ENCODE data around the gene KCNIP1. TPM values are rescaled to one million over a fixed set of nuclear protein-coding genes. Genes with fewer than 3 reads are reported as not detected.

KCNIP1 gene
- total and polyA plus RNA-seq, 2 of the 13 experiments (the other 11 are each of a cell fraction or from before 2014, with no cell fraction given), result not detected

GRCh38 chr5:170743876-170744212 lies 240.0 kb downstream of the KCNIP1 start:
- DNase-seq (ENCODE audit: low spot score) (no peak), ATAC-seq (no peak; the same call in 2 of the 3 replicates), FAIRE-seq (no peak)
- no TSS peak for BruUV-seq (replicated peaks)
- POLR2A ChIA-PET, result no interaction called here
- Histone ChIP-seq H3K4me3 (replicated peaks in 1 of 3; ENCODE audit: insufficient read depth in 1 of 3, low read depth in 2 of 3, low read length in 3 of 3) (no peak overlapping the region), H3K4me2 (ENCODE audit: low read depth, low read length) (no peak overlapping the region), H3K36me3 (replicated peaks in 1 of 2; ENCODE audit: control insufficient read depth in 1 of 2, insufficient read depth in 2 of 2, low read length in 2 of 2) (no peaks in the 10 kb centered on the region), H3K27ac (ENCODE audit: extremely low read length, insufficient read depth, low read length) (no peak overlapping the region), H3K79me2 (ENCODE audit: insufficient read depth, low read length) (no peaks in the 10 kb centered on the region), H2AFZ (ENCODE audit: low read length) (no peak overlapping the region), H4K20me1 (ENCODE audit: insufficient read depth, low read length) (no peaks in the 10 kb centered on the region), H3K27me3 (ENCODE audit: control insufficient read depth in 1 of 2, insufficient read depth in 2 of 2, low read length in 2 of 2) (peaks cover 2 to 23% of the 10 kb centered on the region in 2 experiments; a peak in 3 of 5 replicates), H3K4me1 (ENCODE audit: insufficient read depth, low read length) (no peaks in the 10 kb centered on the region), H3K9me3 (ENCODE audit: low read length) (no peaks in the 10 kb centered on the region), H3K9ac (ENCODE audit: insufficient read depth, low read depth, low read length) (no peak overlapping the region)
- intact Hi-C loops (cut with micrococcal nuclease; ENCODE audit: unreplicated experiment), result loop anchor here (1.0 to 10.0 kb wide), 4 partner anchors 43 to 411 kb away; no protein-coding TSS in a partner anchor
- CTCF ChIA-PET (ENCODE audit: low intra/inter-chr PET ratio, low total read pairs), result interaction anchor here (1.3 to 1.8 kb wide), 2 partner anchors 30 to 48 kb away, joined by 3 to 22 read pairs; no protein-coding TSS in a partner anchor
- WGBS (ENCODE audit: low lambda C conversion rate), result 3% methylated on average over 12 of the region's 12 CpGs
- no peak for TF ChIP-seq ZNF292 (CRISPR knock-in tag; IDR thresholded peaks at IDR 0.05; ENCODE audit: borderline replicate concordance, low read depth)
- in situ Hi-C loops (cut with HindIII; ENCODE audit: extremely low pct_ligation_motif_present, low pct_unique_long_range_greater_than_20kb), result loop anchor here (5.0 to 10.0 kb wide), 2 partner anchors 48 to 601 kb away; no protein-coding TSS in a partner anchor

GRCh38 chr5:170745481-170746071 lies 241.8 kb downstream of the KCNIP1 start:
- WGBS (ENCODE audit: low lambda C conversion rate), result 5% methylated on average over 4 of the region's 12 CpGs
- Histone ChIP-seq H2AFZ (ENCODE audit: low read length) (no peak overlapping the region), H3K27me3 (ENCODE audit: control insufficient read depth in 1 of 2, insufficient read depth in 2 of 2, low read length in 2 of 2) (peaks cover 2 to 30% of the 10 kb centered on the region in 2 experiments; a peak in 4 of 5 replicates), H3K9me3 (ENCODE audit: low read length) (no peaks in the 10 kb centered on the region), H3K4me1 (ENCODE audit: insufficient read depth, low read length) (no peaks in the 10 kb centered on the region), H3K27ac (ENCODE audit: extremely low read length, insufficient read depth, low read length) (no peak overlapping the region), H3K9ac (ENCODE audit: insufficient read depth, low read depth, low read length) (no peak overlapping the region), H3K36me3 (replicated peaks in 1 of 2; ENCODE audit: control insufficient read depth in 1 of 2, insufficient read depth in 2 of 2, low read length in 2 of 2) (no peaks in the 10 kb centered on the region), H3K4me2 (ENCODE audit: low read depth, low read length) (no peak overlapping the region), H3K79me2 (ENCODE audit: insufficient read depth, low read length) (no peaks in the 10 kb centered on the region), H3K4me3 (replicated peaks in 1 of 3; ENCODE audit: insufficient read depth in 1 of 3, low read depth in 2 of 3, low read length in 3 of 3) (no peak overlapping the region), H4K20me1 (ENCODE audit: insufficient read depth, low read length) (no peaks in the 10 kb centered on the region)
- POLR2A ChIA-PET, result interaction anchor here (0.6 kb wide), 1 partner anchor 46 kb away, joined by 3 read pairs; no protein-coding TSS in a partner anchor
- BruUV-seq (replicated peaks), result no TSS peak
- in situ Hi-C loops (cut with HindIII; ENCODE audit: extremely low pct_ligation_motif_present, low pct_unique_long_range_greater_than_20kb), result loop anchor here (10.0 kb wide), 1 partner anchor 599 kb away; no protein-coding TSS in a partner anchor
- DNase-seq (ENCODE audit: low spot score), result no peak
- CTCF ChIA-PET (ENCODE audit: low intra/inter-chr PET ratio, low total read pairs), result interaction anchor here (1.8 kb wide), 1 partner anchor 46 kb away, joined by 22 read pairs; no protein-coding TSS in a partner anchor
- intact Hi-C loops (cut with micrococcal nuclease; ENCODE audit: unreplicated experiment), result loop anchor here (10.0 kb wide), 2 partner anchors 111 to 409 kb away; no protein-coding TSS in a partner anchor
- ATAC-seq, result peak; percentile 15; the same call in 2 of the 3 replicates
- FAIRE-seq, result no peak
- TF ChIP-seq ZNF75D (CRISPR knock-in tag; IDR thresholded peaks at IDR 0.05; ENCODE audit: borderline replicate concordance) (no peak), HNF1A (IDR thresholded peaks at IDR 0.05; ENCODE audit: low read depth) (no peak), HNF1A (CRISPR knock-in tag; IDR thresholded peaks at IDR 0.05; ENCODE audit: borderline replicate concordance) (no peak), STAG1 (CRISPR knock-in tag; IDR thresholded peaks at IDR 0.05) (no peak), ZHX1 (CRISPR knock-in tag; IDR thresholded peaks at IDR 0.05; ENCODE audit: low read depth) (no peak), ZNF766 (CRISPR knock-in tag; IDR thresholded peaks at IDR 0.05; ENCODE audit: borderline replicate concordance) (no peak)

All from HepG2 (cell line).